ENCODE data around the gene NRXN3. TPM values are rescaled to one million over a fixed set of nuclear protein-coding genes. Genes with fewer than 3 reads are reported as not detected.
A peak's percentile ranks its signal among the peaks of the same experiment; 100 is the strongest.
"Not testable (repeated sequence)": the region's sequence is repeated elsewhere in the genome, so short reads cannot be mapped to it uniquely, and the experiment has no call there.

Gene NRXN3
- polyA plus RNA-seq, 3 donors: 6.4 to 7.9 (median 6.9) TPM

DNA sequence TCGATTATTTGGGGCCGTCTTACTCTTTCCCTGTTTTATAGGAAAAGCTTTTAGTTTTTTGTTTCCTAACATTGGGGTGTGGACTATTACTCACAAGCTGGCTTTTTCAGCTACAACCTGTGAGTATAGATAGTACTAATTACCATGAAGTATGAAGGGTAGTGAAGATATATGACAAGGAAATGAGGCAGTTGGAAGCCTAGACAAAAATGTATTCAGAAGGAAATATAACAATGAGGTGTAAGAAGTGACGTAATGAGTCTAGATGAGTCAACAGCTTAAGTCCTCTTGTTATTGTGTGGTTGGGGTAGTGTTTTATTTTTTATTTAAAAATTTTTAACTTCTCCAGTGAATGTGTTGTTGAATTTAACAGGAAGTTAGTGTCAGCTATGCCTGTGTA lies 804.5 kb downstream of the NRXN3 start:
- no peak for DNase-seq (ENCODE audit: extremely low read depth in 1 of 11, low read depth in 9 of 11, low spot score in 4 of 11)

DNA sequence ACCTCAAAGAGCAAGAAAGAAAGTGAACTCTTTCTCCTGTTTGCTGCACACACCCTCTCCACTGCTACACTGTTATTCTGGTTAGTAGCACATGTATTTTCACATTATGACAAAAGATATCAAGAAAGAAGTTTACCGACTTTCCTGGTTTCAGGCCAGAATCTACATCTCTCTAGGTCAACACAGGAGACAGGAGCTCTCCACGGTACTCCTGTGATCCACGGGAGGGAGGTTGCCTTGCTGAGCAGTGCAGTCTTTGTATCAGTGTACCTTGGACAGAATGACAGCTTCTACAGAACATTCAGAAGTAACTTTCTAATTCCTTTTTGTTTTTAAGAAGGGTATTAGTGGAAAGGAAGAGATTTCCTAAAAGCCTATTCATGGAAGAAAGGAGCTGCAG lies 805.6 kb downstream of the NRXN3 start:
- DNase-seq (ENCODE audit: extremely low read depth in 1 of 11, low read depth in 9 of 11, low spot score in 4 of 11): no peak

DNA sequence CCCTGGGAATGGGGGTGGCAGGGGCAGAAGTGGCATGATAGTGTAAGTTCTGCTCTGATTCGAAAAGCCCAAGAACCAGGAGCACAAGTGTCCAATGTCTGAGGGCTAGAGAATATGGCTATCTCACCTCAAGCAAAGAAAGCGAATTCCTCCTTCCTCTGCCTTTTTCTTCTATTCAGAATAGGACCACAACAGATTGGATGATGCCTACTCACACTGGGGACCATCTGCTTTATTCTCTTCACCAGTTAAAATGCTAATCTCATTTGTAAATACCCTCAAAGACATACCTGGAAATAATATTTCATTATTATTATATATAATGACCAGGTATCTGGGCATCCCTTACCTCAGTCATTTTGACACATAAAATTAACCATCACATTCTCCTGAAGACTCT lies 808.7 kb downstream of the NRXN3 start:
- no peak for DNase-seq (ENCODE audit: extremely low read depth in 1 of 11, low read depth in 9 of 11, low spot score in 4 of 11)

DNA sequence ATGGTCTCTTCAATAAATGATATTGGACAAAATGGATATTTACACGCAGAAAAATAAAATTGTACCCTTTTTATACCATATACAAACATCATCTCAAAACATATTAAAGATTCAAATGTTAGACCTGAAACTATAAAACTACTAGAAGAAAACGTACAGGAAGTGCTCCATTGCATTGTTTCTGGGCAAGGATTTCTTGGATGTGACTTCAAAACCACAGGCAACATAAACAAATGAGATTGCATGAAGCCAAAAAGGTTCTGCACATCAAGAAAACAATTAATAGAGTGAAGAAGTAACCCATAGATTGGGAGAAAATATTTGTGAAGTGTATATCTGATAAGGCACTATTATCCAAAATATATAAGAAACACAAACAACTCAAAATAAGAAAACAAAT lies 812.4 kb downstream of the NRXN3 start:
- no peak for DNase-seq (ENCODE audit: extremely low read depth in 1 of 11, low read depth in 9 of 11, low spot score in 4 of 11)

DNA sequence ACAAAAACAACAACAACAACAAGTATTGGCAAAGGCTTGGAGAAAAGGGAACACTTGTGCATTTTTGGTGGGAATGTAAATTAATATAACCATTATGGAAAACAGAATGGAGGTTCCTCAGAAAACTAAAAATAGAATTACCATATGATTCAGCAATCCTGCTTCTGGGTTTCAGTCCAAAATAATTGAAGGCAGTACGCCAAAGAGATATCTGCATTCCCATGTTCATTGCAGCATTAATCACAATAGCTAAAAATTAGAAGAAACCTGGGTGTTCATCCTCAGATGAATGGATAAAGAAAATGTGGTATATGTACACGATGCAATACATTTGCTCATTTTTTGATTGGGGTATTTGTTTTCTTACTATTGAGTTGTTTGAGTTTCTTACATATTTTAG lies 813.0 kb downstream of the NRXN3 start:
- no peak for DNase-seq (ENCODE audit: extremely low read depth in 1 of 11, low read depth in 9 of 11, low spot score in 4 of 11)

DNA sequence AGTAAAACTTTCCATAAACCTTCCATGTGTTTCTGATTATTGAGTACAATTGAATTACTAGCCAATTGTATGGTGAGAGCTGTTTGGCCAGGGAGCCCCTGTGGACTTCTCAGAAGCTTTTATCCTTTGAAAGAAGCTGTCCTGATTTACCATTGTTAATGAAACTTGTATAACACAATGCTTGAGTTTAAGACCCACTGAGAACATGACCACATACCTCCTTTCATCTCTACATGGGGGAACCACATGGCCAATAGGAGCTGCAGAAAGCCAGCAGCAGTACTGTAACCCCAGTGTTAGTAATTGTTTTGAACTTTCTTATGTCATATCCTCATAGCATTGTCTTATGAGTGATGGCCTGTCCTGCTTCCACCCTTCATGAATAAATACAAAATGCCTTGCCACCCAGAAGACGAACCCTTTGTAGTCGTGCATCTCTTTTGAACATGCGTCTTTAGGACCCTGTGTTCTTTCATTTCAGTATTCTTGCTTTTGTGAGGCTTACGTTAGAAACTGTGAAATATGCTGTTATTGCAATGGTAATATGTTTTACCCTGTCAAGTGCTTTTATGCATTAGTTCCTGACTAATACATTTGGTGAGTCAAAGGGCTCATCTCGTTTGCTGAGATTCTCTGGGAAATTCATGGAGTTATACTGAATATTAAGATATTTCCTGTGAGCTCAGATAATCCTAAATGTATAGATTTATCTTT lies 815.7 kb downstream of the NRXN3 start:
- DNase-seq (ENCODE audit: extremely low read depth in 1 of 11, low read depth in 9 of 11, low spot score in 4 of 11): no peak

DNA sequence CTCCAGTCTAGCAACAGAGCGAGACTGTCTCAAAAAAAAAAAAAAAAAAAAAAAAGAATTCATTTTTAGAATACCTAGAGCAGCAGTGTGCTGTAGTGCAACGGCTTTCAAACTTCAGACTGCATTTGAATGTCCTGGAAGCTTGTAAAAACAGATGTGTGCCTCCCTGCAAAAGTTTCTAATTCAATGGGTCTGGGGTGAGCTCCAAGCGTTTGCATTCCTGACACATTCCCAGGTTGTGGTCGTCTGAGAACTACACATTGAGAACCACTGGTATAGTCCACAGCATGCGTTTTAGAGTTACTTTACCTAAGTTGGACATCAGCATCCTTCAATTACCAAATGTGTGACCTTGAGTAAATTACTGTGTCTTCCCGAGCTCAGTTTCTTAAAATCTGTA lies 816.8 kb downstream of the NRXN3 start:
- no peak for DNase-seq (ENCODE audit: extremely low read depth in 1 of 11, low read depth in 9 of 11, low spot score in 4 of 11)

DNA sequence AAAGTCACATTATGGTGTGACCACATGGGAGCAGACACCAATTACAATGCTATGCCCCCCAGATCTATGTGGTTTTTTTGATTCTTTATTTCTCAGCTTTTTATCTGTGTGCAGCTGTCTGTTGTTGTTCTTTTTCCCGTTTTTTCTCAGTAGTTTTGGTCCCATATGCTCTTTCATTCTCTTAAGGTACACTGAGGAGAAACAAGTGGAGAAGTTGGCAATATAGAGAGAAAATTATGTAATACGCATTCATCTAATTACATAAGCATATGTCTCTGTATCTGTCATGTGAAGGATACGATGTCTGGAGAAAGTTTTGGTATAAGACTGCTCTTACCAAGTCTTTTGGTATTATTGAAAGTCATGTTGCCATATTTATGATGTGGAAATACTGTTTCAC lies 819.0 kb downstream of the NRXN3 start:
- no peak for DNase-seq (ENCODE audit: extremely low read depth in 1 of 11, low read depth in 9 of 11, low spot score in 4 of 11)

DNA sequence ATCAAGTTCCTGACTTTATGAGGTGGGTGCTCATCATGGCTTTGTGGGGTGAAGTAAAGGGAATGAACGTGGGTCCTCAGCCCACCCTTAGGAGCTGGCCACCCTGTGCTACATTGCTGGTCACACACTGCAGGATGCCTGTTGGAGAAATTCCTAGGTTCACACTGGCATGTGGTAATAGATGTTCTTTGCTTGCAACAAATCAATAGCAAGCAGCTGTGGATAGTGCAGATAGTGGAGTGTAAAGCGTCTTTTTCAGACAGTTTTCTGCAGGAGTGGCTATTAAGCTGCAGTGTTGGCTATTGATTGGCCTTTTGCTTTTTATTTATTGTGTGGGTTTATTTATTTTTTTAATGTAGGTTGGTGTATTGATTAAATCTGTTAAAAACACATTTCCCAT lies 822.7 kb downstream of the NRXN3 start:
- DNase-seq (ENCODE audit: extremely low read depth in 1 of 11, low read depth in 9 of 11, low spot score in 4 of 11): no peak

DNA sequence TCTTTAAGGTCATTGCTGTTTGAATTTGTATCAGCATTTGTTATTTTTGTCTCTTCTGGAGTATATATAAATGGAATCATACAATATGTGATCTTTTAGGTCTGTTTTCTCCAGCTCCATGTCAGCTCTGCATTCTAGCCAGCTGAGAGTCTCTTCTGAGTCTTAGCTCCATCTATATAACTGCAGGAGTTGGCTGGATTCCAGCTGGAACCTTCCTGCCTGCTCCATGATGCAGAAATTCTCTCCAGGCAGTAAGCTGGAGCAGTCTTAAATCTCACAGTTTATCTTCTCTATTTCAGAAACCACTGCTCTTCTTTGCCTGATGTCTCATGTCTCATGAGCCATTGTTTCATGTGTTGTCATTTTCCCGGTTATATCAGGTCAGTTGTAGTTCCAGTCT lies 827.6 kb downstream of the NRXN3 start:
- peak; percentile 18 to 70 (median 44) for DNase-seq (ENCODE audit: extremely low read depth in 1 of 11, low read depth in 9 of 11, low spot score in 4 of 11)

DNA sequence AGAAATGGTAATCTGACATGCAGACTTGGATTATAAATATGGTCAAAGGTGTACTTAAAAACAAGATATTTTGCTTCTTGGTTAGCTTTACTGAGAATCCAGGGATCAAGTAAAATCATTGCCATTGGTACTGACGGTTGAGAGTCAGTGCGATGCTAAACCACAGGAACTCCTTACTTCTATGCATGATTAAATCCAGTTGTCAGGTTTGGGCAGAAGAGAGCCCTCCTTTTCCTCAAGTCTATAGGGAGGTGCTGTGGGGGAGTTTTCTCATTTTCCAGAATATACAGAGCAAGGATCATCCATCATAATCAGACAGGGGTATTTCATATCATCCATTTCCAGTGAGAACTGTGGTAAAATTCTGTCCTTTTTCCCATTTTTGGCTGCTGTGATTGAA lies 839.1 kb downstream of the NRXN3 start:
- no peak for DNase-seq (ENCODE audit: extremely low read depth in 1 of 11, low read depth in 9 of 11, low spot score in 4 of 11)

DNA sequence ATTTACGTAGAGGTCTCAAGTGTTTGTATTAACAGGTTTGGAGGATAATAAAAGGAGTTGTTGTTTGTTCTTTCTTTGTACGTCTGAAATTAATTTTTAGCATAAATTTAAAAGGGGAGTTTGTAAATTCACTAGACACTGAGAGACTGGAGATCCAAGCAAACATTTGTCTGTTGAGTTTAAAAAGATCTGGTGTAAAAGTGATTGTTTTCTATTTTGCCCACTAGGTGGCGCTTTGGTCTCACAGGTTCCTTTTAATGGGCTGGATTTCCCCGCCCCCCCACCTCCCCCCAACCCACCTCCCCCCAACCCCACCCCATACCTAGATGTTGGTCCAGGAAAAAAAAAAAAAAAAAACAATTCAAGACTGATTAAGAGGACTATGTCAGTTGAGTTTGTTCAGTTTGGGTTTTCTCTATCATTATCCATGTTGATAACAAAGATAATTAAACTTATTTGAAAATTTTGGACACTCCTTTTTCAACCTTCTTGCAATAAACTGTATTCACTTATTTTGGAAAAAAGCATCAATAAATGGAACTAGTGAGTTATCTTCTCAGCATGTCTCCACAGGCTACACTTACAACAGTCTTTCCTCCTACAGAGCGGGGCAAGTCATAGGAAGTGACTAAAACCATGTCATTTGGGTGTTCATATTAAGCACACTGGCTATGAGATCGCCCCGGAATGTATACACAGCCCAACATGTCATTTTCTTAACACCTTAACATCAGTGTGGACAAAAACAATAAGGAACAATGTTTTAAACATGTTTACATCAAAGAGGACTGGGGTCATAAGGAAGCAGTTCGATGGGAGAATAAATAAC lies 841.1 kb downstream of the NRXN3 start:
- peak in 6 of 11 donors; percentile 3 to 18 (median 12) for DNase-seq (ENCODE audit: extremely low read depth in 1 of 11, low read depth in 9 of 11, low spot score in 4 of 11)

DNA sequence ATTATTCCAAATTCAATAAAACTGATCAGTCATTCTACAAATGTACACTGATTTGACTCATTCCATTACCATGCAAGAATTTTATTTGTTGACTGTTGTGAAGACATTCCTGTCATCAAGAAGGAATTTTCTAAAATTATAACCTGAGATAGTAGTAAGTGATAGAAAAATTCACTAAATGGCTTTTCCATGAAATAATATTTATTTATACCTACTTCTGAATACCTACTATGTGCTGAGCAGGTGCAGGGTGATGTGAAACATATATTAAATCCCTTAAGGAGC lies 841.7 kb downstream of the NRXN3 start:
- DNase-seq (ENCODE audit: extremely low read depth in 1 of 11, low read depth in 9 of 11, low spot score in 4 of 11): no peak

DNA sequence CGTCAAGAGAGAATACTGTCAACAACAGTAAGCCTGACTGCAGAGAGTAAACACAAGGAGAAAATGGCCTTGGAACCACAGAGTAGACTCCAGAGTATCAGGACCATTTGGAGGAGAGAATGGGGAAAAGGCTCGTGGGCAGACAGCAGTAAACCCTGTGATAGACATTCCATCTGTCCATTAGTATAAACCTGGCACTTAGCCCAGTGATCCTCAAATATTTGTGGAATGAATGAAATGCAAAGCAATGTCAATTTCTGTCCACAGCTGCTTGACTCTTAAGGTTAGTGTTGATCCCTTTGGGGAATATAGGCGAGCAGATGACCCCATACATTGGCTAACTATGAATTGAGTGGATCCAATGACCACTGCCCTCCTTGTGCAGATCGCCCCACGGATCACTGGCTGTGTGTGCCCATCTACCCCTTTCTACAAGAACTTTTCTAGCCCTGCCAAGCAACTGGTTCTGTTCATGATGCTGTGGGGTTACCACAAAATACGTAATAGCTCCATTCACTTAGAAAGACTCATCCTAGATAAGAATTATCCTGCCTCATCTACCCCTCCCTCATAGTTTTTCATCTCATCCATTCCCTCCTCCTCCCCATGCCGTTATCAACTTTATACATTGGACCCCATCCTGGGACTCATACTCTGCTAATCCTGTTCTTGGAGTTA lies 846.8 kb downstream of the NRXN3 start:
- no peak for DNase-seq (ENCODE audit: extremely low read depth in 1 of 11, low read depth in 9 of 11, low spot score in 4 of 11)

DNA sequence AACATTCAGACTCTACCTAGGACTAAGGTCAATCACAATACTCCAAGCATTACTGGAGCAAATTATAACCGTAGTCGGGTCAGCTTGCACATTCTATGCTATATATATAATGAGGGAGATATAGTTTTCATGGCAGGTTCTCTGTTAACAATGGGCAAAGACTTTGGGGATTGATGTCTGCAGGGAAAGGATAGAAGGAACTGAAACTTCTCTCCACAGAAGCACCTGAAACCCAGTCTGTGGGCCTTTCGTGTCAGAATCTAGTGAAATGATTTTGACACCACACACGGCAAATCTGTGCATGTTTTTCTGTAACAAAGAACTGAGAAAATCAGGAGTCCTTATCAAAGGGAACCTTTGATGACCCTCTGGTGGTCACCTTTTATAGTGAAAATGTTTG lies 847.4 kb downstream of the NRXN3 start:
- no peak for DNase-seq (ENCODE audit: extremely low read depth in 1 of 11, low read depth in 9 of 11, low spot score in 4 of 11)

DNA sequence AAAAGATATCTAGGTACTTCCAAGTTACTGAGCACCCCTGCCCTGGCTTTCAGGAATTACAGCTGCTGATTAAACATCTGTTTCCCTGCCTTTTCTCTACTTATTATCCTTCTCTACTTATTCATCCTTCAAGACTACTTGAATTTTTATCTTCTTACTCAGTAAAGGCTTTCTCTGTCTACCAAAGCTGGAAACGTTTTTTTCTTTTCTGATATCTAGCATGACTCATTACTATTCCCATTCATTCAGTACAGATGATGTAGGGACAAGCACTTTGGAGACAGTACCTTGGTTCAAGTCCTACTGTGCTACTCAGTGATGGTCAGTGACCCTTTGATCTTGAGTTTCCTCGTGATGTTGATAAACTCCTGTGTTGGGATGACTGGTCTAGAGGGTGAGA lies 848.7 kb downstream of the NRXN3 start:
- no peak for DNase-seq (ENCODE audit: extremely low read depth in 1 of 11, low read depth in 9 of 11, low spot score in 4 of 11)

DNA sequence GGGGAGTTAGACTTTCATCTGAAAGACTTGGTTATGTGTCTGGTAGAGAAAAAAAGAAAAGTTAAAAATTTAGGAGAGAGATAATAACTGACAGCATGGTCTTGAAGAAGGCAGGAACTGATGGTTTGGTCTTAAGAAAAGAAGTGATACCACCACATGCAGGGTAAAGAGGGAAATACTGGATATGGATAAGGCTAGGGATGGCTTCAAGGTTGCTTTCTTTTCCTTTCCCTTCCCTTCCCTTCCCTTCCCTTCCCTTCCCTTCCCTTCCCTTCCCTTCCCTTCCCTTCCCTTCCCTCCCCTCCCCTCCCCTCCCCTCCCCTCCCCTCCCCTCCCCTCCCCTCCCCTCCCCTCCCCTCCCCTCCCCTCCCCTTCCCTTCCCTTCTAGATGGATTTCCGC lies 849.7 kb downstream of the NRXN3 start:
- DNase-seq (ENCODE audit: extremely low read depth in 1 of 11, low read depth in 9 of 11, low spot score in 4 of 11): not testable (repeated sequence)

DNA sequence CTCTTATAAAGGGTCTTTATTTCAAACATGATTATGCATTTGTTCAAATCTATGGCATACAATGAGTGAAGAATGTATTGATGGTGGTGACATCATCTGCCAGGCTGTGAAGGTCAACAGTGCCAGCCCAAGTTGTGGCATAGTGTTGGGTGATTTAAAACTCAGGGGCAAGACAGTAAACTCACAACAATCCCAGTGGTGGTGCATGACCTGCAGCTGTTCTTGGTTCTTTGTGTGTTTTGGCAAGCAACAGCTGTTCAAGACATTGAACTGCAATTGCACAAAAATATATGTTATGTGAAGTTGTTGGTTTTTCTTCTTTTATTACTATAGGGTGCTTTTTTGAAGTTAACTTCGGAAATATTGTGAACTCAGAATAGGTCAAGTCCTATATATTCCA lies 851.6 kb downstream of the NRXN3 start:
- DNase-seq (ENCODE audit: extremely low read depth in 1 of 11, low read depth in 9 of 11, low spot score in 4 of 11): no peak

DNA sequence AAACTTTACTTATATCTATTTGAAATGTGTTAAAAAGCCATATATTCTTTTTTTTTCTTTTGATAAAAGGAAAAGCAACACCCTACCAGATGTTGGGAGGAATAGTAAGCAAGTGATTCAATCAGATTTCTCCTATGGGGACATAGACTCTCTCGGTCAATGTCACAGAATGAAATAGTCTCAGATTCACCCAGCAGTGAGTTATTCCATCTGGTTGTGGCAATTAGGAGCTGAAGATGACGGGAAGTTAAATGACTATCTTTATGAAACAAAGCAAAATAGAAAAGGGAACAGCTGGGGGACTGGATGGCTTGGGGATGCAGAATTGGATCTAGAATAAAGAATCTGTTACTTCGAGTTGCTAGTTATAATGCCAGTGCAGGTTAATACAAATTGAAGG lies 857.0 kb downstream of the NRXN3 start:
- DNase-seq (ENCODE audit: extremely low read depth in 1 of 11, low read depth in 9 of 11, low spot score in 4 of 11): no peak

DNA sequence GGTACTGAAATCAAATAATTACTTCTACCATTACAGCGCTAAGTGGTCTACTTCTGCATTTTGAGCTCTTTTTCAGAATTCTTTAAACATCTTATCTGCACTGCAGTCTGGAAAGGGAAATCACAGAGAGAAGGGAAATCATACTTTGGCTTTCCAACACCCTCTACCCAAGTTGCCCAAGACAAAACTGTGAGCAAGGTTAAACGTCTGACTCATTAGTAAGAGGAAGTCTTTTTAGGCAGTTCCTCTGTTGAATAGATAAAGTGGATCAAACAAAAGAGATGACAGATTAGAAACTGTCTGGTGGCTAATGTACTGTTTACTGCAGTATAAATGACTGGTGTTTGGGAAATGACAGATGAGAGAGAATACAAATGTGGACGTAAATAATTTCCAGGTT lies 858.1 kb downstream of the NRXN3 start:
- DNase-seq (ENCODE audit: extremely low read depth in 1 of 11, low read depth in 9 of 11, low spot score in 4 of 11): no peak
